ENCODE results near the gene PHLDA3.
A peak's percentile ranks its signal among the peaks of the same experiment; 100 is the strongest.
"Not testable (repeated sequence)": the region's sequence is repeated elsewhere in the genome, so short reads cannot be mapped to it uniquely, and the experiment has no call there.

PHLDA3 gene

DNA sequence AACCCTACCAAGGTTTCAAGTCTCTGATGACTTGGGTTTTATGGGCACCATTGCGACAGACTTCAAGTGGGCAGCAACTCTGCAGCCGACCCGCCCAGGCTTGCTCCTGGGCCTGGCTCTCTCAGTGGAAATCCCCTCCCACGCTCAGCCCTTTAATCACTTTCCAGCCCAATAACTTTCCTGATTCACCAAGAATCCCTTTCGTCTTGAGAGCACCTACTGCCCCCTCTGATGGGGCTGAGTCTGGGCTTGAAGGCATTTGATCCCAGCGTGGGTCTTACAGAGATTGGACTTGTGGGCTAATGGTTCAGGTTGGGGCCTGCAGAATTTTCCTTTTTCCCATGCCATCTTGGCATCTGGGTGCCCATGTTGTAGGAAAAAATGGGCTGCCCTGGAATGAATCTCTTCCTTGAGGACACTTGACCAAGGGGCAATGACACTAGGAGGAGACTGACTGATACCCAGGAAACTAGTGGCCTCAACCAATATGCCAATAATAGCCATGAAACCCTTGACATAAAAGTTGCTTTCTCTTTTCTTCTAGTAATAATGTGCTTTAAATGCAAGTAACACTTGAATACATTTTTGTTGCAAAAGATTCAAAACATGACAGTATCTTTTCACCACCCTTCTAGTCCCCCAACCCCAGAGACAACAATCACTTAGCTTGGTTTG, 7.8 kb upstream of the PHLDA3 start:
- H3K27me3 ChIP-seq = no peaks in the 10 kb centered on the region

GRCh38 chr1:201475915-201476669, 7.1 kb upstream of the PHLDA3 start:
- Histone ChIP-seq H3K27me3 (no peaks in the 10 kb centered on the region), H3K4me3 (no peak overlapping the region), H3K9me3 (no peaks in the 10 kb centered on the region), H3K36me3 (no peaks in the 10 kb centered on the region), H3K27ac (no peak overlapping the region), H3K4me1 (peaks cover 0 to 35% (median 23%) of the 10 kb centered on the region in 4 donors)
- intact Hi-C loops (cut with DNase I; ENCODE audit: low total_unique reads) = no loop called here
- TF ChIP-seq, protein P1, sequence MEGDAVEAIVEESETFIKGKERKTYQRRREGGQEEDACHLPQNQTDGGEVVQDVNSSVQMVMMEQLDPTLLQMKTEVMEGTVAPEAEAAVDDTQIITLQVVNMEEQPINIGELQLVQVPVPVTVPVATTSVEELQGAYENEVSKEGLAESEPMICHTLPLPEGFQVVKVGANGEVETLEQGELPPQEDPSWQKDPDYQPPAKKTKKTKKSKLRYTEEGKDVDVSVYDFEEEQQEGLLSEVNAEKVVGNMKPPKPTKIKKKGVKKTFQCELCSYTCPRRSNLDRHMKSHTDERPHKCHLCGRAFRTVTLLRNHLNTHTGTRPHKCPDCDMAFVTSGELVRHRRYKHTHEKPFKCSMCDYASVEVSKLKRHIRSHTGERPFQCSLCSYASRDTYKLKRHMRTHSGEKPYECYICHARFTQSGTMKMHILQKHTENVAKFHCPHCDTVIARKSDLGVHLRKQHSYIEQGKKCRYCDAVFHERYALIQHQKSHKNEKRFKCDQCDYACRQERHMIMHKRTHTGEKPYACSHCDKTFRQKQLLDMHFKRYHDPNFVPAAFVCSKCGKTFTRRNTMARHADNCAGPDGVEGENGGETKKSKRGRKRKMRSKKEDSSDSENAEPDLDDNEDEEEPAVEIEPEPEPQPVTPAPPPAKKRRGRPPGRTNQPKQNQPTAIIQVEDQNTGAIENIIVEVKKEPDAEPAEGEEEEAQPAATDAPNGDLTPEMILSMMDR (IDR thresholded peaks at IDR 0.05) = no peak
- no peak for DNase-seq

More for the DNA sequence above, 7.8 kb upstream of the PHLDA3 start:
- H3K9me3 ChIP-seq = no peaks in the 10 kb centered on the region
- H3K27ac ChIP-seq = no peak overlapping the region
- peaks cover 0 to 36% (median 29%) of the 10 kb centered on the region in 4 donors for H3K4me1 ChIP-seq
- TF ChIP-seq, protein P1 (IDR thresholded peaks at IDR 0.05) = no peak
- H3K4me3 ChIP-seq = no peak overlapping the region
- no peaks in the 10 kb centered on the region for H3K36me3 ChIP-seq
- DNase-seq = no peak
- intact Hi-C loops (cut with DNase I; ENCODE audit: low total_unique reads) = no loop called here

GRCh38 chr1:201475130-201475529, 6.1 kb upstream of the PHLDA3 start:
- Histone ChIP-seq H3K9me3 (no peaks in the 10 kb centered on the region), H3K36me3 (no peaks in the 10 kb centered on the region), H3K4me3 (no peak overlapping the region), H3K4me1 (peaks cover 0 to 26% (median 16%) of the 10 kb centered on the region in 4 donors), H3K27ac (no peak overlapping the region), H3K27me3 (no peaks in the 10 kb centered on the region)
- TF ChIP-seq, protein P1 (IDR thresholded peaks at IDR 0.05) = no peak
- intact Hi-C loops (cut with DNase I; ENCODE audit: low total_unique reads) = no loop called here
- DNase-seq = no peak

GRCh38 chr1:201473296-201473695, 4.3 kb upstream of the PHLDA3 start:
- no peak for DNase-seq
- intact Hi-C loops (cut with DNase I; ENCODE audit: low total_unique reads) = no loop called here
- H3K4me1 ChIP-seq = peaks cover 0 to 34% (median 19%) of the 10 kb centered on the region in 4 donors
- TF ChIP-seq, protein P1 (IDR thresholded peaks at IDR 0.05) = no peak
- no peaks in the 10 kb centered on the region for H3K36me3 ChIP-seq
- no peak overlapping the region for H3K4me3 ChIP-seq
- H3K27me3 ChIP-seq = no peaks in the 10 kb centered on the region
- H3K27ac ChIP-seq = no peak overlapping the region
- H3K9me3 ChIP-seq = no peaks in the 10 kb centered on the region

DNA sequence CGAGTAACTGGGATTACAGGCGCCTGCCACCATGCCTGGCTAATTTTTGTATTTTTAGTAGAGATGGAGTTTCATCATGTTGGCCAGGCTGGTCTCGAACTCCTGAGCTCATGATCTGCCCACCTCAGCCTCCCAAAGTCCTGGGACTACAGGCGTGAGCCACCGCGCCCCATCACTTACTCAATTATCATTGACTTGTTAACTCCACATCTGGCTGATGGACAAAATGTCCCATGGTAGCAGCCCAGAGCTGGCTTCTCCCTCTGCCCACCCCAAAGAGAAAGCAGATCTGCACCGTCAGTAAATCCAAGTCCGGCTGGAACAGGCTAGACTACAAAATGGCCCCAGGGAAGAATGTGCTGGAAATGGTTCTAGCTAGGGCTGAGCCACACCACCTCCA, 3.3 kb upstream of the PHLDA3 start:
- H3K27me3 ChIP-seq; DNase-seq; H3K36me3 ChIP-seq; H3K4me3 ChIP-seq; H3K9me3 ChIP-seq; intact Hi-C loops (cut with DNase I; ENCODE audit: low total_unique reads): not testable (repeated sequence)
- peak overlapping the region; percentile 96 to 99 for H3K27ac ChIP-seq
- H3K4me1 ChIP-seq = peaks cover 0 to 34% (median 19%) of the 10 kb centered on the region in 4 donors

DNA sequence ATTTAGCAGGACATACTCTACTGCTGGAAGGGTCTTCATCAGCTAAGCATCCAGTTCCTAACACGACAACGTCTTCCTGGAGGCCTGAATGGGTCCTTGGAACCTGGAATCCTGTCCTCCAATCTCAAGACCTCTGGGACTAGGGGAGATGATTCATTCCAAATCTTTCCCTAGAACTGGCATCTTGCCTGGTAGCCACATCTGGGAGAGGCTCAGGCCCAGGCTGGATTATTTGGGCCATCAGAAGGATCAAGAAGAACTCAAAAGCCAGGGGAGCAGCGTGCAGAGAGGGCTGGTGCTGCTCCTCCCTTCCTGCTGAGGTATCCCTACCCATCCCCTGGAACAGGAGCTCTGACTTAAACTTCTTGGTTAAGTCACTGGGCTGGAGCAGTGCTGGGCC, 2.8 kb upstream of the PHLDA3 start:
- peak overlapping the region; percentile 96 to 99 for H3K27ac ChIP-seq
- H3K9me3 ChIP-seq = no peaks in the 10 kb centered on the region
- no peaks in the 10 kb centered on the region for H3K36me3 ChIP-seq
- TF ChIP-seq, protein P1 (IDR thresholded peaks at IDR 0.05) = no peak
- no peak for DNase-seq
- intact Hi-C loops (cut with DNase I; ENCODE audit: low total_unique reads) = no loop called here
- no peaks in the 10 kb centered on the region for H3K27me3 ChIP-seq
- peaks cover 0 to 40% (median 24%) of the 10 kb centered on the region in 4 donors for H3K4me1 ChIP-seq
- no peak overlapping the region for H3K4me3 ChIP-seq
